BJ (cell line): Measurements from ENCODE around the gene TIMM50. TPM values are rescaled to one million over a fixed set of nuclear protein-coding genes. Genes with fewer than 3 reads are reported as not detected.

Experiments
- CTCF ChIA-PET: fragments of 350-600 bp; formaldehyde crosslinking; extraction: SDS; loops from one replicate; lab custom pipeline; 2021; ENCODE audit warnings: antibody characterized with exemption, inconsistent platforms; lab: Yijun Ruan, JAX
- POLR2A ChIA-PET: fragments of 300-600 bp; sonication (Branson Sonifier 250); formaldehyde crosslinking; extraction: SDS; loops from one replicate; lab custom pipeline; 2021; ENCODE audit warnings: antibody characterized with exemption; lab: Charles Lee
- DNase-seq: peaks from one replicate; pipeline ENCODE4 v3.0.0-alpha.2; 2011; ENCODE audit warnings: low read depth
- H3K27me3 ChIP-seq: 2 replicates; pipeline ENCODE4 v1.6.0; 2011; ENCODE audit warnings: low read length; ENCODE audit not compliant: control insufficient read depth, insufficient read depth
- H3K36me3 ChIP-seq: 2 replicates; pipeline ENCODE4 v1.5.1; 2011; ENCODE audit warnings: low read length; ENCODE audit not compliant: control insufficient read depth, insufficient read depth
- H3K4me3 ChIP-seq: 2 replicates; pipeline ENCODE4 v1.5.1; 2011; ENCODE audit warnings: low read depth, mild to moderate bottlenecking, control low read depth, low read length
- polyA plus RNA-seq: library from polyadenylated mRNA; depleted of rRNA; stranded (reverse); fragments of >200 nt; gene quantifications from 2 replicates; pipeline ENCODE4 v1.2.3, GENCODE V29; 2011
- TF ChIP-seq, protein P1 (sequence below): IDR thresholded peaks from 2 replicates; pipeline ENCODE4 v1.5.1; 2011; ENCODE audit warnings: low read depth, mild to moderate bottlenecking, control low read depth, inconsistent platforms, low read length, moderate library complexity; ENCODE audit not compliant: insufficient read depth

Gene TIMM50
- polyA plus RNA-seq, 1 experiment, result 97.8 TPM

DNA sequence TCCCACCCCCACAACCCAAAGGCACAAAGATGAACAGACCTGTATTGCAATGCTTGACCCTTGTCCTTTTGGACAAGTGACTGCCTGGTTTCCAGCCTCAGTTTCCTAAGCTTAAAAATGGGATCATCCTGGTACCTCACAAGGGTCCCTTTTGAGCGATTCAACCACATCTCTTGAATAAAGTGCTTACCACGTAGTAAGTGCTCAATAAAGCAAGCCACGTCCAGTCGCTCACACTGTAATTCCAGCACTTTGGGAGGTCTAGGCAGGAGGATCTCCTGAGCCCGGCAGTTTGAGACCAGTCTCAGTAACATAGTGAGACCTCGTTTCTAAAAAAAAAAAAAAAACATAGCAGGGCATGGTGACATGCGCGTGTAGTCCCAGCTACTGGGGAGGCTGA, 19.3 kb downstream of the TIMM50 start:
- Histone ChIP-seq H3K4me3 (no peak overlapping the region), H3K36me3 (no peaks in the 10 kb centered on the region), H3K27me3 (peaks cover 22% of the 10 kb centered on the region)
- CTCF ChIA-PET, result interaction anchor here (0.9 kb wide), 1 partner anchor 41 kb away, joined by 3 read pairs; the partner anchor contains the start of gene EID2
- POLR2A ChIA-PET, result no interaction called here
- TF ChIP-seq, protein P1, sequence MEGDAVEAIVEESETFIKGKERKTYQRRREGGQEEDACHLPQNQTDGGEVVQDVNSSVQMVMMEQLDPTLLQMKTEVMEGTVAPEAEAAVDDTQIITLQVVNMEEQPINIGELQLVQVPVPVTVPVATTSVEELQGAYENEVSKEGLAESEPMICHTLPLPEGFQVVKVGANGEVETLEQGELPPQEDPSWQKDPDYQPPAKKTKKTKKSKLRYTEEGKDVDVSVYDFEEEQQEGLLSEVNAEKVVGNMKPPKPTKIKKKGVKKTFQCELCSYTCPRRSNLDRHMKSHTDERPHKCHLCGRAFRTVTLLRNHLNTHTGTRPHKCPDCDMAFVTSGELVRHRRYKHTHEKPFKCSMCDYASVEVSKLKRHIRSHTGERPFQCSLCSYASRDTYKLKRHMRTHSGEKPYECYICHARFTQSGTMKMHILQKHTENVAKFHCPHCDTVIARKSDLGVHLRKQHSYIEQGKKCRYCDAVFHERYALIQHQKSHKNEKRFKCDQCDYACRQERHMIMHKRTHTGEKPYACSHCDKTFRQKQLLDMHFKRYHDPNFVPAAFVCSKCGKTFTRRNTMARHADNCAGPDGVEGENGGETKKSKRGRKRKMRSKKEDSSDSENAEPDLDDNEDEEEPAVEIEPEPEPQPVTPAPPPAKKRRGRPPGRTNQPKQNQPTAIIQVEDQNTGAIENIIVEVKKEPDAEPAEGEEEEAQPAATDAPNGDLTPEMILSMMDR, result no peak
- DNase-seq, result no peak

DNA sequence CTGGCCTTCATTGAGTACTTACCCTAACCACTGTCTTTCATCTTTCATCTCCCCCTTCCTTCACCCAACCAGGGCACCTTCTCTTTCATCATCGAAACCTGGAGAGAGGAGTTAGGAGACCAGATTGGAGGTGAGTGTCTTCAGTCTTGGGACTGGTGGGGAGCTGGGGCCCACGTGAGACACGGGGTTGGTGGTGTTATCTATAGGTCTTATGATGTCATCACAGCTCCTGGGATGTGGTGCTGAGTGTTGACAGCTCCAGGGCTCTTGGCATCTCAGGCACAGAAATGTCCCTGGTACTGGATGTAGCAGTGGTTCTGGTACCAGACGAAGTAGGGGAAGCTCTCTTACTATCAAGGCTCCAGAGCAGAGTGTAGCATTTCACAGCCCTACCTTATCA, 19.9 kb downstream of the TIMM50 start:
- TF ChIP-seq, protein P1, result no peak
- CTCF ChIA-PET, result interaction anchor here (0.6 to 0.9 kb wide), 3 partner anchors 33 to 137 kb away, joined by 3 to 4 read pairs (median 4); partner anchors contain the start of gene EID2B
- peaks cover 24% of the 10 kb centered on the region for H3K27me3 ChIP-seq
- no peak overlapping the region for H3K4me3 ChIP-seq
- POLR2A ChIA-PET, result no interaction called here
- no peak for DNase-seq
- no peaks in the 10 kb centered on the region for H3K36me3 ChIP-seq

DNA sequence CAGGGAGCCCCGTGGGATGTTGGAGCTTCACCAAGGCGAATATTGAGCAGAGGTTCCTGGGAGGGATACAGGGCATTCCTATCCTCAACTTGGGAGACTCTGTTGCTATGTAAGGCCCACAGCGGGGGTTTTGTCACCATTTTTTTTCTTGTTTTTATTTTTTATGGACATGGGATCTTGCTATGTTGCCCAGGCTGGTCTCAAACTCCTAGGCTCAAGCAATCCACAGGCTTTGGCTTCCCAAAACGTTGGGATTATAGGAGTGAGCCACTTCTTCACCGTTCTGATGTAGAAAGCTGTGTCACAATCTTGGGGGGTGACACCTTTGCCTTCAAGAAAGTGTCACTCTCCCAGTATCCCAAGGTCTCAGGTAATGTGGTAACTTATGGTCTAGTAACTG, 20.7 kb downstream of the TIMM50 start:
- DNase-seq, result no peak
- peaks cover 24% of the 10 kb centered on the region for H3K27me3 ChIP-seq
- ChIA-PET POLR2A (no interaction called here), CTCF (interaction anchor here (0.9 kb wide), 1 partner anchor 32 kb away, joined by 4 read pairs; the partner anchor contains the start of gene EID2B)
- TF ChIP-seq, protein P1, result no peak
- no peak overlapping the region for H3K4me3 ChIP-seq
- H3K36me3 ChIP-seq, result no peaks in the 10 kb centered on the region

DNA sequence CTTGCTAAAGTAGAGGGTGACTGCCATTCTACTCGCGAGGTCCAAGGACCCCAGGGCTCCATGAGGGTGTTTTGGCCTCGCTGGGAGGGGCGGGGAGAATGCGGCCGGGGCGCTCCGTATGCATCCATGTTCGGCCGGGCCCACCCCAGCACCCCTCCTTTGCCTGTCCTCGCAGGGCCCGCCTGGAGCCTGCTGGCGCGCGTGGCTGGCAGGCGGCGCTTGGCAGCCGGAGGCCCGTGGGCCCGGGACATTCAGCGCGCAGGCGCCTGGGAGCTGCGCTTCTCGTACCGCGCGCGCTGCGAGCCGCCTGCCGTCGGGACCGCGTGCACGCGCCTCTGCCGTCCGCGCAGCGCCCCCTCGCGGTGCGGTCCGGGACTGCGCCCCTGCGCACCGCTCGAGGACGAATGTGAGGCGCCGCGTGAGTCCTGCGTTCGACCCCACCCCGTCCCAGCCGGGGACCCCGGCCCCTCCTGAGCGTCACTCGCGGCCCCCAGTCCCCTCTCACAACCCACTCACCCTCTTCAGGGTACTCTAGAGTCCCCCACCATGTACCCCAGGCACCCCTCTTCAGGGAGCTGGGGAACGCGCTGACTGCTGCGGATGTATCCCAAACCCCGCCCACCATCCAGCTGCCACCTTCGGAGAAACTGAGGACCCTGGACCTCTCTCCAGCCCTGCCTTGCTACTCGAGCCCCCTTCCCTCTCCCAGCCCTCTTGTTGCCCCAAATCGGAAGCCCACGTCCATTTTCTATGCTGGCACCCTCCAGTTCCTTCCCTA, 22.2 kb downstream of the TIMM50 start:
- Histone ChIP-seq H3K36me3 (no peaks in the 10 kb centered on the region), H3K27me3 (peaks cover 24% of the 10 kb centered on the region), H3K4me3 (no peak overlapping the region)
- TF ChIP-seq, protein P1, result peak; percentile 50
- CTCF ChIA-PET, result interaction anchor here (0.5 to 2.3 kb wide), 16 partner anchors 10 to 64 kb away, joined by 3 to 9 read pairs (median 4); partner anchors contain the start of genes EID2B, SELENOV and SUPT5H
- POLR2A ChIA-PET, result no interaction called here
- DNase-seq, result no peak

DNA sequence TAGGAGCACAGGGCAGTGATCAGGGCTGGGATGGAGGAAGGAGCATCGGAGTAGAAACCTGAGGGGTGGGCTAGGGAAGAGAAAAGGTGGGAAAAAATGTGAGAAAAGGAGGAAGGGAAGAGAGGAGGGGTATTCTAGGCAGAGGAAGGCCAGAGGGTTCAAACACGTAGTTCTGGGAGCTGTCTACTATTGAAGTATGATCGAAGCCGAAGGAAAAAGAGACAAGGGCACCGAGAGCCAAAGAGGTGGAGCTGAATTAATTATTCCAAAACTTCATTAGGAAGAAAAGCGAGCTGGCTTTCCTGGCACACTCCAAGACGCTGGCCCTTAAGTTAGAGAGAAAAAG, 25.9 kb downstream of the TIMM50 start:
- ChIA-PET CTCF (no interaction called here), POLR2A (no interaction called here)
- TF ChIP-seq, protein P1, result no peak
- peak overlapping the region; percentile 20 for H3K4me3 ChIP-seq
- DNase-seq, result no peak
- H3K27me3 ChIP-seq, result 0 out of 2 replicates have a peak, but pooled peaks cover 2% of the 10 kb centered on the region
- no peaks in the 10 kb centered on the region for H3K36me3 ChIP-seq
